ENCODE results near the gene PRMT1.

Gene PRMT1

DNA sequence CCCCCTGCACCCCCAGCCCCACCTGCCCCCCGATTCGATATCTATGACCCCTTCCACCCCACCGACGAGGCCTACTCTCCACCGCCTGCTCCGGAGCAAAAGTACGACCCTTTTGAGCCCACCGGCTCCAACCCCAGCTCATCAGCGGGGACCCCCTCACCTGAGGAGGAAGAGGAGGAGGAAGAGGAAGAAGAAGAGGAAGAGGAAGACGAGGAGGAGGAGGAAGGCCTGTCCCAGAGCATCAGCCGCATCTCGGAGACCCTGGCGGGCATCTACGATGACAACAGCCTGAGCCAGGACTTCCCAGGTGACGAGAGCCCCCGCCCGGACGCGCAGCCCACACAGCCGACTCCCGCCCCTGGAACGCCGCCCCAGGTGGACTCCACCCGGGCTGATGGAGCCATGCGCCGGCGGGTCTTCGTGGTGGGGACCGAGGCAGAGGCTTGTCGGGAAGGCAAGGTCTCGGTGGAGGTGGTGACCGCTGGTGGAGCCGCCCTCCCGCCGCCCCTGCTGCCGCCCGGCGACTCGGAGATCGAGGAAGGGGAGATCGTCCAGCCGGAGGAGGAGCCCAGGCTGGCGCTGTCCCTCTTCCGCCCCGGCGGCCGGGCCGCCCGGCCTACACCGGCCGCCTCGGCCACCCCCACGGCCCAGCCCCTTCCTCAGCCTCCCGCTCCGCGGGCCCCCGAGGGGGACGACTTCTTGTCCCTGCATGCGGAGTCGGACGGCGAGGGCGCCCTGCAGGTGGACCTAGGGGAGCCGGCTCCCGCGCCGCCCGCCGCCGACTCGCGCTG lies 25.8 kb upstream of the PRMT1 start:
- in situ Hi-C loops (cut with MboI; ENCODE audit: low sequenced_read_pairs), result no loop called here

DNA sequence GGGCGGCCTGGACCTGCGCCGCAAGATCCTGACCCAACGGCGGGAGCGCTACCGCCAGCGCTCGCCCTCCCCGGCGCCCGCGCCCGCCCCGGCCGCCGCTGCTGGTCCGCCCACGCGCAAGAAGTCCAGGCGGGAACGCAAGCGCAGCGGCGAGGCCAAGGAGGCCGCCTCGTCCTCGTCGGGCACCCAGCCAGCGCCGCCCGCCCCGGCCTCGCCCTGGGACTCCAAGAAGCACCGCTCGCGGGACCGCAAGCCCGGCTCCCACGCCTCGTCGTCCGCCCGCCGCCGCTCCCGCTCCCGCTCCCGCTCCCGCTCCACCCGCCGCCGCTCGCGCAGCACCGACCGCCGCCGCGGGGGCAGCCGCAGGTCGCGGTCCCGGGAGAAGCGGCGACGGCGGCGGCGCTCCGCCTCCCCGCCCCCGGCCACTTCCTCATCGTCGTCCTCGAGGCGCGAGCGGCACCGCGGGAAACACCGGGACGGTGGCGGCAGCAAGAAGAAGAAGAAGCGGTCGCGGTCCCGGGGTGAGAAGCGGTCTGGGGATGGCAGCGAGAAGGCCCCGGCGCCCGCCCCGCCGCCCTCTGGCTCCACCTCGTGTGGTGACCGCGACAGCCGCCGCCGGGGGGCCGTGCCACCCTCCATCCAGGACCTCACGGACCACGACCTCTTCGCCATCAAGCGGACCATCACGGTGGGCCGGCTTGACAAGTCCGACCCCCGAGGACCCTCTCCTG lies 25.1 kb upstream of the PRMT1 start:
- in situ Hi-C loops (cut with MboI; ENCODE audit: low sequenced_read_pairs), result no loop called here

GRCh38 chr19:49652551-49653465 lies 24.3 kb upstream of the PRMT1 start:
- in situ Hi-C loops (cut with MboI; ENCODE audit: low sequenced_read_pairs), result no loop called here

GRCh38 chr19:49653466-49653806 lies 23.6 kb upstream of the PRMT1 start:
- in situ Hi-C loops (cut with MboI; ENCODE audit: low sequenced_read_pairs), result no loop called here

GRCh38 chr19:49654581-49654980 lies 22.5 kb upstream of the PRMT1 start:
- in situ Hi-C loops (cut with MboI; ENCODE audit: low sequenced_read_pairs), result no loop called here

DNA sequence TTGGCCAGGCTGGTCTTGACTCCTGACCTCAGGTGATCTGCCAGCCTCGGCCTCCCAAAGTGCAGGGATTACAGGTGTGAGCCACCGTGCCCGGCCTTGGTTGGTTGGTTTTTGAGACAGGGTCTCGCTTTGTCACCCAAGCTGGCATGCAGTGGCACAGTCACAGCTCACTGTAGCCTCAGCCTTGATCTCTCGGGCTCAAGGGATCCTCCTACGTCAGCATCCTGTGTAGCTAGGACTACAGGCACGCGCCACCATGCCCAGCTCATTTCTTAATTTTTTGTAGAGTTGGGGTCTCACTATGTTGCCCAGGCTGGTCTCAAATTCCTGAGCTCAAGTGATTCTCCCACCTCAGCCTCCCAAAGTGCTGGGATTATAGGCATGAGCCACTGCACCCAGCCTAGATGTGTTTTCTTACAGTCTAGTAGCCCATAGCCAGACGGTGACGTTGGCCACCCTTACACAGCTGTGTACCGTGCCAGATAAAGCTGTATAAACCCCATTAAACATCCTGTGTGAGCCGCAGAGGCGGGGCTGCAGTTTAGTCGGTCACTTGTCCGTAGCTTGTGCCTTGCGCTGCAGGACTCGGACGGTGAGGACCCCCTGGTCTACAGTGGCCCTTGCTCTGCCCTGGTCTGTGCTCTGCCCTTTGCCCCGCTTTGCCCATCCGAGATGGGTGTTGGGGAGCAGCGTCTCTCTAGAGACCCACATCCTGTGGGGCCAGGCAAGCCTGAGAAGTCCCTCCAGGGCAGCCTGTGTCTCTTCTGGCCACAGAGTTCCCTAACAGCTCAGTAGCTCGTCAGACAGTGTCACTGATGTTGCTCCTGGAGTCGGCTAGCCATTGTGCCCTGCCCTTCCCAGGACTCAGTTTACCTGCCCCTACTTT lies 21.3 kb upstream of the PRMT1 start:
- in situ Hi-C loops (cut with MboI; ENCODE audit: low sequenced_read_pairs), result no loop called here

GRCh38 chr19:49656456-49657109 lies 20.5 kb upstream of the PRMT1 start:
- in situ Hi-C loops (cut with MboI; ENCODE audit: low sequenced_read_pairs), result no loop called here

DNA sequence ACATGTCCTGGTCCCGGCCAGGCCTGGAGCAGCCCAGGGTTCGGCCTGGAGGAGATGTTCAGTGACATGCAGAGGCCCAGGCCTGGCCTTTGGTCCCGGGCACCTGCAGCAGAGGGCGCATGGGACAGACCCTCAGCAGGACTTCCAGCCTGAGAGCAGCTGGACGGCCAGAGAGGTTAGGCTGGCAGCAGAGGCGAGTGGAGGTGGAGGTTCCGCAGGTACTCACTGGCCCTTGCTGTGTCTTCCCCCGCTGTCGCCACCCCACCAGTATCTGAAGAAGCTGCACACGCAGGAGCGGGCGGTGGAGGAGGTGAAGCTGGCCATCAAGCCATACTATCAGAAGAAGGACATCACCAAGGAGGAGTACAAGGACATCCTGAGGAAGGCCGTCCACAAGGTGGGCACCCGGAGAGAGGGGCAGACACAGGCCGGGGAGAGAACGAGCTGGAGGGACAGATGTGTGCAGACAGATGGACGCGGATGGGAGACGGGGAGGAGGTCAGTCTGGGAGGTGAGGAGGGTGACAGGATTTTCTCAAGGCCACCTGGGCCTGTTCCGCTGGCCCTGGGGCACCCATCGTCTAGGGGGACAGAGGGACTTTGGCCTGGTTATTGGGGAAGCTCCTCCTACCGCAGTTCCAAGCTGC lies 19.5 kb upstream of the PRMT1 start:
- in situ Hi-C loops (cut with MboI; ENCODE audit: low sequenced_read_pairs), result no loop called here

DNA sequence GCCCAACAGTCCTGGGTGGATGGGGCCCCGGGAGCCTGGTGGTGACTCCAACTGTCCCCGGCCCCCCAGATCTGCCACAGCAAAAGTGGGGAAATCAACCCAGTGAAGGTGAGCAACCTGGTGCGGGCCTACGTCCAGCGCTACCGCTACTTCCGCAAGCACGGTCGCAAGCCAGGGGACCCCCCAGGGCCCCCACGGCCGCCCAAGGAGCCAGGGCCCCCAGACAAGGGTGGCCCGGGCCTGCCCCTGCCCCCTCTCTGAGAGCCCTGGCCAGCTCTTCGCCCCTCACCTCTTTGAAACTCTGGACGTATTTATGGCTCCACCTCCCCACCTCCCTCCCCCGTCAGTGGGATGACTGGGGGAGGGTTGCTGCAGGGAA lies 18.9 kb upstream of the PRMT1 start:
- in situ Hi-C loops (cut with MboI; ENCODE audit: low sequenced_read_pairs), result no loop called here

DNA sequence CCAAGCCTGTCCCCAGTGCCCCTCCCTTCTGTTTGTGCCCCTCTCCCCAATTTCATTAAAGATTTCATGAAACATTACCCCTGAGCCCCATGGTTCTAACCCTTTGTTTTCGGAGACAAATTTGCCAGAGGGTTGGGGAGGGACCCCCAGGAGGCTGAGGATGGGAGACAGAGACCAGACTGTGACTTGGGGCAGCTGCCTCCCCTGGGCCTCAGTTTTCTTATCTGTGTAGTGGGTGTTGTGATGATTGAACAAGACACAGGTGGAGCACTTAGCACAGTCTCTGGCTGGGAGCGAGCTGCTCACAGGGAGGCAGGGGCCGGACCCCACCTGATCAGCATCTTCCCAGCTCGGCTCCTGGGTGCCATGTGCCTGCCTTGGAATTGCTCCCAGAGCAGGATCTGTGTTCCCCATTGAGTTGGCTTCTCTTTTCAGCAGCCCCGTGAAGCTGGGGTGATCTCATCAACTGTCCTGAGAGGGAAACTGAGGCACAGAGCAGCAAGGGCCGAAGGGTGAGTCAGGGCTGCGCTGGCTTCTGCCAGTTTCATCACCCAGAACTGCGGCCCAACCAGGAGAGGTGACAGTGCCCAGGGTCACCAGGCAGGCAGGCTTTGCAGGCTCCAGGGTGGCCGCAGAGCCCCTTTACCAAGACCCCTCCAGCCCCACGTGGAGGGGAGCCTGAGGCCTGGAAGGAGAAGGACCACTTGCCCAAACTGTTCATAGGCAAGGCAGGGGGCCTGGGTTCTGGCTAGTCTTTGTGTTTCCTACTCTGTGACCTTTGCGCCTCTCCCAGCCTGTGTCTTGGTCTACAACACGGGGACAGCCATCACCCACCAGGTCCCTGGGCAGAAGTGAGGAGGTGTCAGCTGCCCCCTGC lies 18.3 kb upstream of the PRMT1 start:
- in situ Hi-C loops (cut with MboI; ENCODE audit: low sequenced_read_pairs), result no loop called here

GRCh38 chr19:49660338-49660961 lies 16.6 kb upstream of the PRMT1 start:
- in situ Hi-C loops (cut with MboI; ENCODE audit: low sequenced_read_pairs), result no loop called here

GRCh38 chr19:49662011-49662410 lies 15.1 kb upstream of the PRMT1 start:
- in situ Hi-C loops (cut with MboI; ENCODE audit: low sequenced_read_pairs), result no loop called here

- in situ Hi-C loops (cut with MboI; ENCODE audit: low sequenced_read_pairs), result no loop called here
Measured at GRCh38 chr19:49663224-49663623, 13.8 kb upstream of the PRMT1 start.

DNA sequence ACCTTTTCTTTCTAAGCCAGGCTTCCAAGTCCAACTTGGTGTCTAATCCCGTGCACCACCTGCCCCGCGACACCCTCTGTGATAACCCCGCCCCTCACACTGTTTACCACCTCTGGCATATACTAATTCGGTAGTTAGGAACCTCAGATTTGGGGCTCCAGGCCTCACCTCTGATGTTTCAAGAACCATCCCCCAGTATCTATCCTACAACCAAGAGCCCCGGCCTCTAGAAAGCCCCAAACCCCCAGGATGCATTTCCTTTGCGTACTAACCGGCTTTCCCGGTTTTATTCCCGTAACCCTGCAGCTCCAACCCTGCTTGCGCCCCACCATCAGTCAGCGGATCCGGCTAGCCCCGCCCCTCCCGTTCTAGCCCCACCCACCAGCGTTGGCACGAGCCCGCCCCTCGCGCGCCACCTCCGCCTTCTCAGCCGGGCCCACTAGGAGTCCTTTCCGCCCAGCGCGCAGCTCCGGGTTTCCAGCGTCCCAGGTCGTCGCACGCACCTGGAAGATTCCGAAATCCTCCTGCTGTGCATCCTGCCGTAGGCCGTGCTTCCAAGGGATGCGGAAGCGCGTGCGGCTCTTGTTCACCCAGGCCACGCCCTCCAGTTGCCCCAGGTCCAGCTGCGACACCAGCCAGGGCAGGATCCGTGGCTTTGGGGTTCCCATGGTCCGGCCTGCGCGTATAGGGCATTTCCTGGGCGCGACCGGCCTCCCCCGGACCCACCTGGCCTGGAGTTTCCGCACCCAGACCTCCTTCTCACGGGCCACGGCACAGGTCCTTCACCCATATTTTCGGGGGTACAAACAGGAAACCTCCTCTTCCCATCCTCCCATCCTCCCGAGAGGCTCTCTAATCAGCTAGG lies 12.7 kb upstream of the PRMT1 start:
- in situ Hi-C loops (cut with MboI; ENCODE audit: low sequenced_read_pairs), result no loop called here

- in situ Hi-C loops (cut with MboI; ENCODE audit: low sequenced_read_pairs), result no loop called here
Measured at GRCh38 chr19:49665036-49665350, 12.1 kb upstream of the PRMT1 start.

GRCh38 chr19:49665351-49666119 lies 11.5 kb upstream of the PRMT1 start, which contains the start of the genes BCL2L12 and IRF3:
Gene BCL2L12 (plus strand): TSS chr19:49665933. CDS start chr19:49666693, 760 bp downstream.
Gene IRF3 (minus strand): TSS chr19:49665857. CDS start chr19:49664838, 1,019 bp downstream.
- in situ Hi-C loops (cut with MboI; ENCODE audit: low sequenced_read_pairs), result no loop called here

DNA sequence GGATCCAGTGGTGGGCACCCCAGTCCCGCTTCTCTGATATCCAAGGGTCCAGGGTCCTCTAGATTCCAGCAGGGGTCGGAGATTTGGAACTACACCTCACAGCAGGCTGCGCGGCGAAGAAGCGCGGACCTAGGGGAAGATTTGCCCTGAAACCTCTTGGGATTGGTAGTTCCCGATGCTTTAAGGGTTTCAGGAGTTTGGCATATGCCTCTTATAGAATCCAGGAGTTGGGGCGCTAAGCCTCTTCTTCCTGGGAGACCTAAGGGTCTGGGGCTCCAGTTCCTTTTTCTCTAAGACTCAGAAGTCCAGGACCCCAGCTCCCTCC lies 11.0 kb upstream of the PRMT1 start:
- in situ Hi-C loops (cut with MboI; ENCODE audit: low sequenced_read_pairs), result no loop called here

All from HL-60/S4 treated with retinoic acid at 250 ng/mL for 4 days and 3 days (cell line).